Measurements from ENCODE around the gene SLC2A5.

Gene SLC2A5

DNA sequence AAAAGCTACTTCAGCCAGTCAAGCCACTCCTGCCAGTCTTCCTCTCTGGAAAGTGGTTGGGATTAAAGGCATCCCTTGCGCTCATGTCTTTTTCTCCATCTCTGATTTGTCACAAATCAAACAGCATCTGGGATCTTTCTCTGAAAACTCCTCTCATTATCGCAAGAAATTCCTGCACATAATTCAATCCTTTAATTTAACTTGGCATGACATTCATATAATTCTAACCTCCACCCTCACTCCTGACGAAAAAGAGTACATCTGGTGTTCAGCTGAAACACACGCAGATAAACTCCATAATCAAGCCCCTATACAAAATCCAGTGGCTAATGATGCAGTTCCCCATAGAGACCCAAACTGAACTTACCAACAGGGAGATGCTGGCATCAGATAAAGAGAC is 19.4 kb upstream of the SLC2A5 start:
- no peak for DNase-seq (ENCODE audit: low read depth, low spot score)

DNA sequence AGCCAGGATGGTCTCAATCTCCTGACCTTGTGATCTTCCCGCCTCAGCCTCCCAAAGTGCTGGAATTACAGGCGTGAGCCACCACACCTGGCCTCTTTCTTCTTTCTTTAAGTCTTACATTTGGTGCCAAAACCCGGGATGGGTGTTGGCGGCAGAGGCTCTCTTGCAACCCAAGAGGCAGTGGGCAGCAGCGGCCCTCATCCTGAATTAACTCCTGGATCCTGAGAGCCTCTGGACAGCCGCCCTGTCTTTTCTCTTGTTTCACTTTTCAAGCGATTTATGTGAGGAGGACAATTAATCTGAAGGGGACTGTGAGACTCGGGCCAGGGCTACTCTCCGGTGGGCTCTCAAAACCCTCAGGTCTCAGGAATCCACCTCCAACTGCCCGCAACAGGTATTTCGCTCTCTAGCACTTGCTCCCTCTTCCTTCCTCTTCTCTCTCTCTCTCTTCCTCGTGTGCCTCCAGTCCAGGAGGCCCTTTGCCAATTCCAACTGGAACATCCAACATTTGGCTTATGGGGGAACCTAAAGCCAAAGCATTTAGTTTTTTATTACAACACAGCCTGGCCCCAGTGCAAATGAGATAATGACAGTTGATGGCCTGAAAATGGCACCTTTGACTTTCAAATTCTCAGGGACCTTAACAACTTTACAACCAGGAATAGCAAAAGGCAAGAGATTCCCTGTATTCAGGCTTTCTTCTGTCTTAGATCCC is 18.1 kb upstream of the SLC2A5 start:
- no peak for DNase-seq (ENCODE audit: low read depth, low spot score)

DNA sequence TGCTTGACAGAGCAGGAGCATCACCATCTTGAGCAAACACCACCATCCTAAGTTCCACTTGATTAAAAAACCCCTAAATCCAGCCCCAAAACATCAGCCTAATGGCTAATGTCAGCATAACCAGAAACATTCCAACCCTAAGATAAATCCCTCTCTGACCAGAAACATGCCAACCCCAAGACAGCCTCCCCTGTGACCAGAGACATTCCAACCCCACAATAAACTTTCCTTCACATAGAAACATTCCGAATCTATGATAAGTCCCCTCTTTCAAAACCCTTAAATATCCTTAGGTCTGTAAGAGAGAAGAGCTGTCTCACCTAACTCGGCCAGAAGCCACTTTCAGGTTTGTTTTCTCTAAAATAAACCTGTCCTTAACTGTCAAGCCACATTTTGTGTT is 17.4 kb upstream of the SLC2A5 start:
- DNase-seq (ENCODE audit: low read depth, low spot score): no peak

DNA sequence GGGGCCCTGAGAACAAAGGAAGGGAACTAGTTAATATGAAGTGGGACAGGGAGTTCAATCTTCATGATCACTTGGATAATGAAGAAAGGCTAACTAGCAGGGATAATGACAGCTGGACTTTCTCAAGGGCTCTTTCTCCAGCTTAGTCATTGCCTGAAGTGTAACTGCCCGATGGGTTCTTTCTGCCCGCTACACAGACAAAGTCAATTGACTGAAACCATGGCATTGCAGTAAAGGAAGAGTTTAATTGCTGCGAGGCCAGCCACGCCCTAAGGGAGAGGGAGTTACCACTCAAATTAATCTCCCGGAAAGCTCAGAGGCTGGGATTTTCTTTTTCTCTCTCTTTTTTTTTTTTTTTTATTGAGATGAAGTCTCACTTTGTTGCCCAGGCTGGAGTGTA is 16.6 kb upstream of the SLC2A5 start:
- DNase-seq (ENCODE audit: low read depth, low spot score): no peak

DNA sequence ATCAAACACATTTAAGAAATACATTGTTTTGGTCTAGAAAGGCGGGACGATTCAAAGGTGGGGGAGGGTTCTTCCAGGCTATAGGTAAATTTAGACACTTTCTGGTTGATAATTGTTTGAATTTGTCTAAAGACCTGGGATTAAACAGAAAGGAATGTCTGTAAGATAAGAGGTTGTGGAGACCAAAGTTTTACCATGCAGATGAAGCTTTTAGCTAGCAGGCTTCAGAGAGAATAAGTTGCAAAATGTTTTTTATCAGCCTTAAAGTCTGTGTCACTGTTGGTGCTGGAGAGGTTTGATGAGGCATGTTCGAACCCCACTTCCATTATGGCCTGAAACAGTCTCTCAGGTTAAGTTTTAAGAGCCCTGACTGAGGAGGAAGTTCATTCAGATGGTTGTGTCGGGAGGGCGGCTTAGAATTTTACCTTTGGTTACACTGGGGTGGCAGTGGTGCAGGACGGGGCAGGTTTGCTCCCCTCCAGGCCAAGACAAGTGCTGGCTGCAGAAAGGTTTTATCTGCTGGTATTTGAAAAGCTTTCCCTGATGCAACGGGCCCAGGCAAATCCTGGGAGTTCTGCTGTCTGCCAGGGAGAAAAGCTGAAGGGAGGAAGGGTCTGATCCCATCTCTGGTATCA is 16.0 kb upstream of the SLC2A5 start:
- DNase-seq (ENCODE audit: low read depth, low spot score): no peak

DNA sequence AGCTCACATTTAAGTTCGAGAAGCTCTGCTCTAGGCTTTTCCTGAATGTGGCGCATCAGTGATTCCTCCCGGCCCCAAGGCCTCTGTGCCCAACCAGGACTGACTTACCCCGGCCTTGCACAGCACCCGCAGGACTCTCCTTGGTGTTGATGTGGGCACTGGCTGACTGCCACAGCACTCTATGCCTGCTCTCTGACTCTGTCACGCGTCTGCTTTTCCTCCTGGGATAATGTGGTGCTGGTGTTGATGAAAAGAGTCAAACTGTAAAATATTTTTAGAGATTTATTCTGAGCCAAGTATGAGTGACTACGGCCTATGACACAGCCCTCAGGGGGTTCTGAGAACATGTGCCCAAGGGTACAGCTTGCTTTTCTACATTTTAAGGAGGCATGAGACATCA is 15.5 kb upstream of the SLC2A5 start:
- DNase-seq (ENCODE audit: low read depth, low spot score): no peak

DNA sequence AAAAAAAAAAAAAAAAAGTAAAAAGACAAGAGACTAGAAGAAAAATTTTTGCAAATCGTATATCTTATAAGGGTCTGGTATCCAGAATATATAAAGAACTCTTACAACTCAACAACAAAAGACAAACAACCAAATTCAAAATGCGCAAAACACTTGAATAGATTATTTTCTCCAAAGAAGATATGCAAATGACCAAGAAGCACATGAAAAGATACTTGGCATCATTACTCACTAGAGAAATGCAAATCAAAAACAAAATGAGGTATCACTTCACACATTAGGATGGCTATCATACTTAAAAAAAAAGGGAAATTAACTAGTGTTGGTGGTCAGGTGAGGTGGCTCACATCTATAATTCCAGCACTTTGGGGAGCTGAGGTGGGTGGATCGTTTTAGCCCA is 12.0 kb upstream of the SLC2A5 start:
- no peak for DNase-seq (ENCODE audit: low read depth, low spot score)

DNA sequence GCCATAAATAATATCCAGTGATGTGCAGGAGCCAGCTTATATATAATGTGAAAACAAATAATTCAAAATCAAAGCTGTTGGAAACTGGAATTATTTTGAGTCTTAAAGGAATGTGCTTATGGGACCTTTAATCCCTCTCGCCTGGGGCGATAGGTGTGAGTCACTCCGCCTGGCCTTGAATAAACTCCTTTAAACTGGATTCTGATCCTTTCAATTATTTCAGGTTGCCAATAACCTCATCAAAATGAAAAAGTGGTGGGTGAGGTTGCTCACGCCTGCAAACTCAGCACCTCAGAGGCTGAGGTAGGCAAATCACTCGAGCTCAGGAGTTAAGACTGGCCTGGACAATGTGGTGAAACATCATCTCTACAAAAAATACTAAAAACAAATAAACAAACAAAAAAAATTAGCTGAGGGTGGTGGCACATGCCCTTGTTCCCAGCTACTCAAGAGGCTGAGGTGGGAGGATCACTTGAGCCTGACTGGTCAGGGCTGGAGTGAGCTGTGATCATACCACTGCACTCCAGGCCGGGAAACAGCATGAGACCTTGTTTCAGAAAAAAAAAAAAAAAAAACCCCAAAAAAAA is 11.4 kb upstream of the SLC2A5 start:
- no peak for DNase-seq (ENCODE audit: low read depth, low spot score)

DNA sequence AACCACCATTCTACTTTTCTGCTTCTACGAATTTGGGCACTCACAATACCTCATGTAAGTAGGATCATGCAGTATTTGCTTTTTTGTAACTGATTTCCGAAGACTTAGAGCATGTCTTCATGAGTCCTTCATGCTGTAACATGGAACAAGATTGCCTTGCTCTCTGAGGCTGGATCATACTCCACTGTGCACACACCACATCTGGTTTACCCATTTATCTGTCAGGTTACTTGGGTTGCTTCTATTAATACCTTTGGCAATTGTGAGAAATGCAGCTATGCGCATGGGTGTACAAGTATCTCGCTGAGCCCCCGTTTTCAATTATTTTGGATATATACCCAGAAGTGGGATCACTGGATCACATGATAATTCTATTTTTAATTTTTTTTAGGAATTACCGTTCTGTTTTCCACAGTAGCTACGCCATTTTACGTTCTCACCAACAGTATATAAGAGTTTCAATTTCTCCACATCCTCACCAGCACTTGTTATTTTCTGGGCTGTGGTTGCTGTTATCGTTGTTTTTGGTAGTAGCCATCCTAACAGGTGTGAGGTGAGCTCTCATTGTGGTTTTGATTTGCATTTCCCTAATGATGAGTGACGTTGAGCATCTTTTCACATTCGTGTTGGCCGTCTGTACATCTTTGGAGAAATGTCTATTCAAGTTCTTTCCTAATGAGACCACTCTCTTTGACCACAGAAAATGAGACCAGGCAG is 10.7 kb upstream of the SLC2A5 start:
- no peak for DNase-seq (ENCODE audit: low read depth, low spot score)

DNA sequence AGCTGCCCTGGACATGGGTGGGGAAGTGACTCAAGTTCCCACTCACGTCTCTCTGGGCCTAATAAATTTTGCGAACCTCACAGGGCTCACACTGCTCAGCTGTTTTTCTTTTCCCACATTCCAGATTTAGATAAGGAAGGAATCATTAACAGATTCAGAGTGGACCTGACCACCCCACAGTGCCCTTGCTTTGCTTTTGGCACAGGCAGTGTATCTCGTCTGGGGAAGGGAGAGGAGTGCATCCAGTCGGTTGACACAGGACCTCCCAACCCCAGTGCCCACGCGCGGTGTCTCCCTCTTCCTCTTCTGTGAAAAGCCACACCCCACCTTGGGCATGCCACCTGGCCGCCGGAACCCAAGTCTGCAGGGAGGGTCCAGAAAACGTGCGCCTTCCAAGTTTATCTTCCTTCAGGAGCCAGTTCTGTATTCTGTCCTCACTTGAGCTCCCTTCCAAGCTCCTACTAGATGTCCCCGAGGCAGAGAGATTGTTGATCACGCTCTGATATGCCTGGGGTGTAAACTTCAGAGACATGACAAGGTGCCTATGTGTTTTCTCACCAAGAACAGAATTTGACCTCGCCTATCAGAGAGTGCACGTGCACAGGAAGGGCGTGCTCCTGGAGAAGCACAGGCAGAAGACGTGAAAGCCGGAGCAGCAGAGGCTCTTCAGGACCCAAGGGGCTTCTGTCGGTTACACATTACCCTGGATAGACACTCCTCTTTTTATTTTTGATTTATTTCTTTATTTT is 9.5 kb upstream of the SLC2A5 start:
- DNase-seq (ENCODE audit: low read depth, low spot score): no peak

DNA sequence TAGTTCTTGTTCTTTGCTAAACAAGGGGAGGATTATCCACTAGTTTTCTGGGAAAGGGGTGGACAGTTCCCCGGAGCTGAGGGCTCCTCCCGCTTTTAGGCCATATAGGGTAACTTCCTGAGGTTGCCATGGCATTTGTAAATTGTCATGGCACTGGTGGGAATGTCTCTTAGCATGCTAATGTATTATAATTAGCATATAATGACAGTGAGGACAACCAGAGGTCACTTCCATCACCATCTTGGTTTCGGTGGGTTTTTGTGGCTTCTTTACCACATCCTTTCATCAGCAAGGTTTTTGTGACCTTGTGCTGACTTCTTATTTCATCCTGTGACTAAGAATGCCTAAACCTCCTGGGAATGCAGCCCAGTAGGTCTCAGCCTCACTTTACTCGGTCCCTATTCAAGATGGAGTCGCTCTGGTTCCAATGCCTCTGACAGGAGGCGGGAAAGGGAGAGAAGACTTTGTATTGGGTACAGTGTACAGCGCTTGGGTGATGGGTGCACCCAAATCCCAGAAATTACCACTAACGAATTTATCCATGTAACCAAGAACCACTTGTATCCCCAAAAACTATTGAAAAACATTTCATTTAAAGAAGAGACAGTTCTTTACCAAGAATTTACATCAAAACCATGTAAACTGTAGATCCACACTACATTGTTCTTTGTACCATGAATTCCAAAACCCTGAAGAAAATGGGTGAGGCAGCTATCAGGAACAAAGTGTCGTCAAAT is 8.7 kb upstream of the SLC2A5 start:
- no peak for DNase-seq (ENCODE audit: low read depth, low spot score)

DNA sequence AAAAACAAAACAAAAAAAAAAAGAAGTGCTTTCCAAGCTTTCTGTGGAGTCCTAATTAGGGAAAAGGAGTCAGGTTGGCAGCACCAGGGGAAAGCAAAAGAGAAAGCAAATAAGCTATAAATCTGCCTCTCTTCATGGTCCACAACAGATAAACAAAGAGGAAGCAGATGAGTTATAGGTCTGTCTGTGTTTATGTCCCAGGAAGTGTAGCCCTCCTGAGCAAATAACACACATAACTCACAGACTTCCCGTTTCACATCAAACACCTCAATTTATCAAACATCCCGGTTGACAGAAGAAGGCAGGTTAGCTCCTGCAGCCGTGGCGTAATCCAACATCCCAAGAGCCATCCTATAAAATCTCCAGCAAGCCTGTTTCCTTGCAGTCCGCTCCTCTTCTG is 5.6 kb upstream of the SLC2A5 start:
- DNase-seq (ENCODE audit: low read depth, low spot score): no peak

DNA sequence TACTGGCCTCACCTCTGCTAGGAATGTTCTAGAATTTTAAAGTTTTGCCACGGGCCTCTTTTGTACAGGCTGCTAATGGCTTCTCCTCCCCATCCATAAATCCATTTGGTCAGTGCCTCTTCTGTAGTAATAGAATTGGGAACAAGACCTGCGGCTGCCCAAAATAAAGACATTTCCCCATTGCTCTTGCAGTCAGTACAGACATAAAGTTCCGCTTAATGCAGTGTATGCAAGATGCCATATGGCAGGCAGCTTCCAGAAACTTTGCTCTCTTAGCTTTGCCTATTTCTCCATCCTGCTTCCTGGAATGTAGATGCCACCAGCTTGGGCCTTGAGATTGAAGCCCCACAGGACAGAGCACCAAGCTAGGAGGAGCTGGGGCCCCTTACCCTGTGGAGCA is 3.7 kb upstream of the SLC2A5 start:
- no peak for DNase-seq (ENCODE audit: low read depth, low spot score)

DNA sequence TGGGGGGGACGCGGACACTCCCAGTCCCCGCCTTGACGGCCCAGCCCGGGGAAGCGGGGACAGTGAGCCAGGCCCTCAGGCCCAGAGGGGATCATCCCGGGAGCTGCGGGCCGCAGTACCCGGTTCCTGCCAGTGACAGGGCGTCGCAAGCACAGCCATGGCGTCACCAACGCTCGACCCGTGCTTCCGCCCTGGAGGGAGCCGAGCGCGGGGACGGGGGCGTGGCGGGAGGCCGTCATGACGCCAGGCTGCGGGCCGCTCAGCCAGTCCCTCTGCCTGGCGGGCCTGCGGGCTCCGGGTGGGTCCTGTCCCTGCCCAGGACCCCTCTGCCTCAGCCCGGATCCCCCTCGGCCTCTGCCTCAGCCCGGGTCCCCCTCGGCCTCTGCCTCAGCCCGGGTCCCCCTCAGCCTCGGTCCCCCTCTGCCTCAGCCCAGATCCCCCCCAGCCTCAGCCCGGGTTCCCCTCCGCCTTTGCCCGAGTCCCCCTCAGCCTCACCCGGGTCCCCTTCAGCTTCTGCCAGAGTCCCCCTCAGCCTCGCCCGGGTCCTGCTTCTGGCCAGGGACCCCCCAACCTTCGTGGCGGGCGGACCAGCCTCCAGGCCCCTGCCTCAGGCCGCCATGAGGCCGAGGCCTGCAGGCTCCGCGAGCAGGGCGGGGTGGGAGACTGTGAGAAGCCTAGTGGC is 2.3 kb upstream of the SLC2A5 start:
- DNase-seq (ENCODE audit: low read depth, low spot score): peak; percentile 74

DNA sequence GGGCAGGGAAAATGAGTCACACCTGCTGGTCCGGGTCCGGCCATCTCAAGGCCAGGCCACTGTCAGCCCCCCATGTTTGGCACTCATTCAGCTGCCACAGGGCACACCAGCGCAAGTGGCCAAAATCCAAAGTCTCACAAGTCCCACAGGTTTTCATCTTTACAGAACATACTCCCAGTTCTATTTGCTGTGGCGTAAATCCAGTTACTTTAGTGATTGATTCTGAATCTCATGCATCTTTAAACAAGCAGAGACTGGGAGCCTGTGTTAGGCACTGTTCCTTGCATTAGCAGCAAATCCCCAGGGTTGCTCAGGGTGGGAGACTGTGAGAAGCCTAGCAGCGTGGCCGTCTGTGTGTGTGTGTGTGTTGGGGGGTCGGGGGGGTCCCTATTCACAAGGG is 1.1 kb upstream of the SLC2A5 start:
- no peak for DNase-seq (ENCODE audit: low read depth, low spot score)

DNA sequence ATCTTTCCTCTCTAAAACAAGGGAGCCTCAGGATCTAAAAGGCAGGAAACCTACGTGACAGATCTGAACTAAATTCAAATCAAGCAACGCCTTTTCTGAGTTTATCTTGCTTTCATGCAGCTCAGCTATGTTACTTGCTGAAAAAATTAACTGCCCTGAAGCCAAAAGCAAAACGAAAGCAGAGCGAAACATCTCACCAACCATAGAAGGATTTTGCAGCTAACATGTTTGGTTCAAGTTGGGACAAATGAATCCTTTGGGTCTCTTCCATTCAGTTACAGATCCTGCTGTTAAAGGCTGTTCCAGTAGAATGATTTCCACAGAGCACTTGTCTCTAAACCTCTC is 482 bp downstream of the SLC2A5 start:
- DNase-seq (ENCODE audit: low read depth, low spot score): no peak

DNA sequence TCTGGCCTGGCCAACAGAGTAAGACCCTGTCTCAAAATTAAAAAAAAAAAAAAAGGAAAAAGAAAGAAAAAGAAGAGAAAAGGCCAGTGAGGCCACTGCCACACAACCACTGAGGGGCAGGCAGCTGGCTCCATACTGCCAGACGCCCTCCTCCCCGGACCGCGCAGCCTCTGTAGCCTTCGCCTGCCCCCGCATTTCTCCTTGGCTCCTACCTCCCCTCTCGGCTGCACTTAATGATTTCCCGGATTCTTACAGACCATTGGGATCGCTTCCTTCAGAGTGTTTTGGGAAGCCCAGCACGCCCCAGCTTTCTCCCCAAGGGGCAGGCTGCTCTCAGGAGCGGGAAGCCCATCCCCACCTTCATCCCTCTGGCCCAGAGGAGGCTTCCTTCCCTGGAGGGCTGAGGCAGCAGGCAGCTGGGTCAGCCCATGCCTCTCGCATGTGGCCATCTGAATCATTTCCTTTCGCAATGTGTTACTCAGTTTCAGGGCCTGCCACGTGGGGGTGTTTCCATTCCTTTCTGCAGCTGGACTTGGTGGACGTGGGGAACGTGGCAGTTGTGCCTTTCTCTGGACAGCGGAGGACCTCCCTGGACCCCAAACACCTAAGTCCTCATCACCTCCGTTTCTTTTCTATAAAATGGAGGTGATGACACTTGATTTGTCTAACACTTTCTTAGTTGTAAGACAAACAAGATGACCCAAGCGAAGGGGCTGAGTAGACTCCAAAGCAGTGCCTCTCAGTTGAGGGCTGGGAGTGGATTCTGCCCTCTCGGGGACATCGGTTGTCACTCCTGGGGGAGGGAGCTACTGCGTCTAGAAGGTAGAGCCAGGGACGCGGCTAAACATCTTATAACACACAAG is 2.3 kb downstream of the SLC2A5 start:
- no peak for DNase-seq (ENCODE audit: low read depth, low spot score)

DNA sequence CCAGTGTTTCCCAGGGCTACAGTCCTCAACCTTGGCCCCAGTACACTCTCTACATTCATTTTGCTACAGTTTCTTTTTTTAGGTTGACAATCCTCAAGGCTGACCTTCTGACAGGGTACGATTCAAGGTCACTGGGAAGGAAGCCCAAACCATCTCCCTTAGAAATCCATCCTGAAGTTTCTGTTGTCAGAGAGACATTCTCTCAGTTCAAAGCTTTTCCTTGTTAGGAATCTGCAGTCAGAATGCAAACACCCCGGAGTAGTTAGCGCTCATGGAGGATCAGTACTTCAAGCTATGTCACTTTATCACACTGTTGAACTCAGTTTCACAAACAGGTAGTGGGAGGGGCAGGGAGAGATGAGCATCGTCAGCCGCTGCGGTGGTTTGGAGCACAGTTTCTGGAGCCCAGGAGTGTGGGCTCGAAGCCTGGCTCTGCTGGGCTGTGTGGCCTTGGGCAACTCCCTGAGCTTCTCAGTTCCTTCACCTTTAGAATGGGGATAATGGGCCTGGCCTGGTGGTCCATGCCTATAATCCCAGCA is 4.2 kb downstream of the SLC2A5 start:
- no peak for DNase-seq (ENCODE audit: low read depth, low spot score)

DNA sequence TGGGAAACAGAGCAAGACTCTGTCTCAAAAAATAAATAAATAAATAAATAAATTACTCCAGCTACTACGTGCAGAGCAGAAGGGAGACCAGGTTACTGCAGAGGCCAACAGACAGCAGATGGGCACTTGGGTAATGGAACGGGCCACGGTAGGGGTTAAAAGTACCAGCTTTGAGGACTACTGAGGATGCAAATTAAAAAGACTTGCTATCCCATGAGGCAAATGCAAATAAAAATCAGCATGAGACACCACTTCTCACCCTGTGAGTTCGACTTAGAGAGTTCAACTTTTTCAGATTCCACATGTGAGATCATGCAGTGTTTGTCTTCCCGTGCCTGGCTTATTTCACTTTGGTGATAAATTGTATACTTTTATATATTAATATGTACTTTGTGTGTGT is 6.6 kb downstream of the SLC2A5 start:
- DNase-seq (ENCODE audit: low read depth, low spot score): no peak

Data from ELF-1 (cell line).